ENCODE data around the gene ACSS1.

The ACSS1 gene

DNA sequence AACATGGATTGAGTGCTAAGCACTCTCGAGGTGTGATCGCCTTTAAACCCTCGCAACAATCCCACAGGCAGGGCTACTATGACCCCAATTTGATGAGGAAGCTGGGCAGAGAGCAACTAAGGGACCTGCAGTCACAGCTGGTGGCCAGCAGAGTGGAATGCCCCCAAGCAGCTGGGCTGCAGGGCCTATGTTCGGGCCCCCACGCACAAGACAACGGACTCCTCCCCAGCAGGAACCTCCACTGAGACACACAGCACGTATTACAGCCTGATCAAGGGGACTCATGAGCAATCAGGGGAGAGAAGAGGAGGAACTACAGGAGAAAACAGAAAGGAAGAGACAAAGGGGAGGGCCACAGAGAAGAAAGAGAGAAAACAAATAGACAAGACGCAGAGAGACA, 87.2 kb downstream of the ACSS1 start:
- no peaks in the 10 kb centered on the region for H3K27me3 ChIP-seq (ENCODE audit: insufficient read depth, poor library complexity, severe bottlenecking)
- no peak for DNase-seq (ENCODE audit: low read depth in 1 of 2, low spot score in 1 of 2)
- no peak overlapping the region for H3K4me3 ChIP-seq (replicated peaks; ENCODE audit: insufficient read depth, low read length)
- TF ChIP-seq, protein P1, sequence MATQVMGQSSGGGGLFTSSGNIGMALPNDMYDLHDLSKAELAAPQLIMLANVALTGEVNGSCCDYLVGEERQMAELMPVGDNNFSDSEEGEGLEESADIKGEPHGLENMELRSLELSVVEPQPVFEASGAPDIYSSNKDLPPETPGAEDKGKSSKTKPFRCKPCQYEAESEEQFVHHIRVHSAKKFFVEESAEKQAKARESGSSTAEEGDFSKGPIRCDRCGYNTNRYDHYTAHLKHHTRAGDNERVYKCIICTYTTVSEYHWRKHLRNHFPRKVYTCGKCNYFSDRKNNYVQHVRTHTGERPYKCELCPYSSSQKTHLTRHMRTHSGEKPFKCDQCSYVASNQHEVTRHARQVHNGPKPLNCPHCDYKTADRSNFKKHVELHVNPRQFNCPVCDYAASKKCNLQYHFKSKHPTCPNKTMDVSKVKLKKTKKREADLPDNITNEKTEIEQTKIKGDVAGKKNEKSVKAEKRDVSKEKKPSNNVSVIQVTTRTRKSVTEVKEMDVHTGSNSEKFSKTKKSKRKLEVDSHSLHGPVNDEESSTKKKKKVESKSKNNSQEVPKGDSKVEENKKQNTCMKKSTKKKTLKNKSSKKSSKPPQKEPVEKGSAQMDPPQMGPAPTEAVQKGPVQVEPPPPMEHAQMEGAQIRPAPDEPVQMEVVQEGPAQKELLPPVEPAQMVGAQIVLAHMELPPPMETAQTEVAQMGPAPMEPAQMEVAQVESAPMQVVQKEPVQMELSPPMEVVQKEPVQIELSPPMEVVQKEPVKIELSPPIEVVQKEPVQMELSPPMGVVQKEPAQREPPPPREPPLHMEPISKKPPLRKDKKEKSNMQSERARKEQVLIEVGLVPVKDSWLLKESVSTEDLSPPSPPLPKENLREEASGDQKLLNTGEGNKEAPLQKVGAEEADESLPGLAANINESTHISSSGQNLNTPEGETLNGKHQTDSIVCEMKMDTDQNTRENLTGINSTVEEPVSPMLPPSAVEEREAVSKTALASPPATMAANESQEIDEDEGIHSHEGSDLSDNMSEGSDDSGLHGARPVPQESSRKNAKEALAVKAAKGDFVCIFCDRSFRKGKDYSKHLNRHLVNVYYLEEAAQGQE (IDR thresholded peaks at IDR 0.05; ENCODE audit: insufficient replicate concordance, low read depth) = no peak
- no peak for TF ChIP-seq SPI1 (IDR thresholded peaks at IDR 0.05; ENCODE audit: borderline replicate concordance, low read depth)
- TF ChIP-seq POLR2AphosphoS5 (IDR thresholded peaks at IDR 0.05; ENCODE audit: low read depth) = no peak
- TF ChIP-seq, protein P2, sequence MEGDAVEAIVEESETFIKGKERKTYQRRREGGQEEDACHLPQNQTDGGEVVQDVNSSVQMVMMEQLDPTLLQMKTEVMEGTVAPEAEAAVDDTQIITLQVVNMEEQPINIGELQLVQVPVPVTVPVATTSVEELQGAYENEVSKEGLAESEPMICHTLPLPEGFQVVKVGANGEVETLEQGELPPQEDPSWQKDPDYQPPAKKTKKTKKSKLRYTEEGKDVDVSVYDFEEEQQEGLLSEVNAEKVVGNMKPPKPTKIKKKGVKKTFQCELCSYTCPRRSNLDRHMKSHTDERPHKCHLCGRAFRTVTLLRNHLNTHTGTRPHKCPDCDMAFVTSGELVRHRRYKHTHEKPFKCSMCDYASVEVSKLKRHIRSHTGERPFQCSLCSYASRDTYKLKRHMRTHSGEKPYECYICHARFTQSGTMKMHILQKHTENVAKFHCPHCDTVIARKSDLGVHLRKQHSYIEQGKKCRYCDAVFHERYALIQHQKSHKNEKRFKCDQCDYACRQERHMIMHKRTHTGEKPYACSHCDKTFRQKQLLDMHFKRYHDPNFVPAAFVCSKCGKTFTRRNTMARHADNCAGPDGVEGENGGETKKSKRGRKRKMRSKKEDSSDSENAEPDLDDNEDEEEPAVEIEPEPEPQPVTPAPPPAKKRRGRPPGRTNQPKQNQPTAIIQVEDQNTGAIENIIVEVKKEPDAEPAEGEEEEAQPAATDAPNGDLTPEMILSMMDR (IDR thresholded peaks at IDR 0.05; ENCODE audit: insufficient read depth, low read length) = no peak
- TF ChIP-seq GABPA (IDR thresholded peaks at IDR 0.05; ENCODE audit: low read depth) = no peak
- no peak overlapping the region for H3K27ac ChIP-seq (replicated peaks)

DNA sequence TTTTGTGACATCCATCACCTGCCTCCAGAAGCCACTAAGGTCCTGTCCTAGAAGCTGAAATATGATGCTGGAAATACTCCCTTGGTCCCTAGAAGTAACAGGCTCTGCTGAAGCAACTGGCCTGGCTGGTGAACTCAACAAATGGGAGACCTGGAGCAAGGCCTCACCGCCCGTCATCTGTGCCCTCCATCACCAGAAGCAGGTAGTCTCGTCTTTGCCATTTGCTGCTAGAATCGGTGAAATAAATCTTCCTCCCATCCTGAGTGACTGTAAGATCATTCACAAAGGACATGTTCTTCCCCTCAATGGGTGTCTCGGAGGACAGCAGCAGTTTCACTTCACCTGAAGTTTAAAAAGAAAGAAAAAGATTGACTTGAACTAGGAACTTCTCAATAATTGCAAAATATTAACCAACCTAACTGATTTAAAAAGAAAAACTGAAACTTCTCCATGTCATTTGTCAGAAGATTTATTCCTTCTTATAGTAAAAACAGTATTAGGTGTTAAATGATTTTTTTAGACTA, 87.8 kb downstream of the ACSS1 start:
- DNase-seq (ENCODE audit: low read depth in 1 of 2, low spot score in 1 of 2) = no peak
- no peaks in the 10 kb centered on the region for H3K27me3 ChIP-seq (ENCODE audit: insufficient read depth, poor library complexity, severe bottlenecking)
- H3K27ac ChIP-seq (replicated peaks) = no peak overlapping the region
- H3K4me3 ChIP-seq (replicated peaks; ENCODE audit: insufficient read depth, low read length) = no peak overlapping the region
- TF ChIP-seq, protein P1 (IDR thresholded peaks at IDR 0.05; ENCODE audit: insufficient replicate concordance, low read depth) = no peak
- TF ChIP-seq SPI1 (IDR thresholded peaks at IDR 0.05; ENCODE audit: borderline replicate concordance, low read depth) (no peak), POLR2AphosphoS5 (IDR thresholded peaks at IDR 0.05; ENCODE audit: low read depth) (no peak), GABPA (IDR thresholded peaks at IDR 0.05; ENCODE audit: low read depth) (no peak)
- TF ChIP-seq, protein P2 (IDR thresholded peaks at IDR 0.05; ENCODE audit: insufficient read depth, low read length) = no peak

DNA sequence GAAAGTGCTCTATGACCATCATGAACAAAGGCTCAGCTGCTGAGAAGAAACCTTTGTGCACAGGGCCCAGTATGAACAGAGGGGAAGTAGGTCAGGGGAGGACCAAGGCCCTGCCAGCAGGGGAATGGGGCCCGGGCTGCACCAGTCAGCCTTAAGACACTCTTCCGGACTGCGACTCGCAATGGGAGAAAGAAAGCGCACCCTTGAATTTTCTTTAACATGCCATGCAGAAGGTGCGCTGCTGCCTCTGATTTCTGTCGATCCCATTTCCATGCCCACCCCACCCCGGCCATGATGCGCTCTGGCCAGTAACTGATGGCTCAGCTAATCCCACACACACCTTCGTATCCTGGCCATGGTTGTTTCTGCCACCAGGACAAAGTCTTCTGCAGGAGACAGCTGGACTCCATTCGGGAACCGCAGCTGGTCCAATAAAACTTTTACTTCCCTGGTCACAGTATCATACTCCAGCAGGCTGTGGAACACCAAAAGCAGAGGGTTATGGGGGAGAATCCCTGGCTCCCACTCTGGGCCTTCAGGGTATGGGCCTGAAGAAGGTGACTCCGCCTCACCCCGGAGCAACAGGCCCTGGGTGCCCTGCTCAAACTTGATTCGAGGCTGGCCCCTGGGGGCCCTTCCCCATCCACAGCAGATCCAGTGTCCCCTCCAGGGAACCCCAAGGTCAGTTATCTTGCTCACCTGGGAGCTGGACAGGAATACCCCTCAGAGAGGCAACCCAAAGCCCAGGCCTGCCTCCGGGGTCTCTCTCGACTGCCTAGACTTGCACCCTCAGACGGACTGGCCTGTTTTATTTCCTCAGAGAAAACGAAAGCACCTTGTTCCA, 88.5 kb downstream of the ACSS1 start:
- no peak overlapping the region for H3K27ac ChIP-seq (replicated peaks)
- no peak for DNase-seq (ENCODE audit: low read depth in 1 of 2, low spot score in 1 of 2)
- no peaks in the 10 kb centered on the region for H3K27me3 ChIP-seq (ENCODE audit: insufficient read depth, poor library complexity, severe bottlenecking)
- no peak overlapping the region for H3K4me3 ChIP-seq (replicated peaks; ENCODE audit: insufficient read depth, low read length)
- TF ChIP-seq, protein P1 (IDR thresholded peaks at IDR 0.05; ENCODE audit: insufficient replicate concordance, low read depth) = no peak
- TF ChIP-seq POLR2AphosphoS5 (IDR thresholded peaks at IDR 0.05; ENCODE audit: low read depth) = no peak
- TF ChIP-seq, protein P2 (IDR thresholded peaks at IDR 0.05; ENCODE audit: insufficient read depth, low read length) = no peak
- no peak for TF ChIP-seq SPI1 (IDR thresholded peaks at IDR 0.05; ENCODE audit: borderline replicate concordance, low read depth)
- TF ChIP-seq GABPA (IDR thresholded peaks at IDR 0.05; ENCODE audit: low read depth) = no peak
